HG02588 (cell line): ENCODE results near the gene PRR22.
"Not testable (repeated sequence)": the region's sequence is repeated elsewhere in the genome, so short reads cannot be mapped to it uniquely, and the experiment has no call there.

Experiments
- ATAC-seq: cut with Tn5 transposase; IDR thresholded peaks from one replicate; pipeline ENCODE4 v1.9.1; 2021; ENCODE audit warnings: mild to moderate bottlenecking, moderate library complexity; ENCODE audit not compliant: unreplicated experiment

Gene PRR22

DNA sequence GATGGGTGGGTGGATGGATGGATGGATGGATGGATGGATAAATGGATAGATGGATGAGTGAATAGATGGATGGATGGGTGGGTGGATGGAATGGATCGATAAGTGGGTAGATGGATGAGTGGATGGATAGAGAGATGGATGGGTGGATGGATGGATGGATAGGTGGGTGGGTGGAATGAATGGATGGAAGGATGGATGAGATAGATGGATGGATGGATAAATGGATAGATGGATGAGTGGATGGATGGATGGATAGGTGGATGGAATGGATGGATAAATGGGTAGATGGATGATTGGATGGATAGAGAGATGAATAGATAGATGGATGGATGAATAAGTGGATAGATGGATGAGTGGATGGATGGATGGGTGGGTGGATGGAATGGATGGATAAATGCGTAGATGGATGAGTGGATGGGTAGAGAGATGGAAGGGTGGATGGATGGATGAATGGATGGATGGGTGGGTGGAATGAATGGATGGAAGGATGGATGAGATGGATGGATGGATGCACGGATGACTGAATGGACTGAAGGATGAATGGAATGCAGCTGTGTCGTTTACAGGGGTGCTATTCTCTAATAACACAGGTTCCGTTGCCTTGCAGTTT lies 21.8 kb downstream of the PRR22 start:
- no peak for ATAC-seq

DNA sequence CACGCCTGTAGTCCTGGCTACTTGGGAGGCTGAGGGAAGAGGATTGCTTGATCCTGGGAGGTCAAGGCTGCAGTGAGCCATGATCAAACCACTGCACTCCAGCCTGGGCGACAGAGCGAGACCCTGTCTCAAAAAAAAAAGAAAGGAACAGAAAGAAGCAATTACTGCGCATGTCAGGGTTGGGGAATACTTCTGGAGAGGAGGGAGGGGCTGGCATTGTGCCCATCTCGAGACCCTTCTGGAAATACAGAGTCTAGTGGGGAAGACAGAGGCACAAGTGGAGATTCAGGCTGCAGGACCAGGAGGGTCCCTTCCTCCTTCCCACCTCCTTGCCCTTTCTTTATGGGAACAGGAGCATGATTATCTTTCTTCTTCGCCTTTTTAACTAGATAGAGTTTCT lies 30.8 kb downstream of the PRR22 start:
- ATAC-seq = no peak

DNA sequence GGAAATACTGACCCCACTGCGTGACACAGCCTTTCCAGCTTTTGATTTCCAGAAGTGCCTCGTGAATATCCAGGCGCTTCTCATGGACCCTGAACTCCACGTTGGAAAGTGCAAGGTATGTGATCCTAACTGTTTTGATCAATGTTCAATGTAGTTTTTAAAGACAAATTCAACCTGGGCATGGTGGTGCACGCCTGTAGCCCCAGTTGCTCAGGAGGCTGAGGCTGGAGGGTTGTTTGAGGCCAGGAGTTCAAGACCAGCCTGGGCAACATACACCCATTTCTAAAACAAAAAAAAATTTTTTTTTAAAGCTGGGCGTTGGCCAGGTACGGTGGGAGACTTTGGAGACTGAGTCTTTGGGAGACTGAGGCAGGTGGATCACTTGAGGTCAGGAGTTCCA lies 32.8 kb downstream of the PRR22 start:
- no peak for ATAC-seq

DNA sequence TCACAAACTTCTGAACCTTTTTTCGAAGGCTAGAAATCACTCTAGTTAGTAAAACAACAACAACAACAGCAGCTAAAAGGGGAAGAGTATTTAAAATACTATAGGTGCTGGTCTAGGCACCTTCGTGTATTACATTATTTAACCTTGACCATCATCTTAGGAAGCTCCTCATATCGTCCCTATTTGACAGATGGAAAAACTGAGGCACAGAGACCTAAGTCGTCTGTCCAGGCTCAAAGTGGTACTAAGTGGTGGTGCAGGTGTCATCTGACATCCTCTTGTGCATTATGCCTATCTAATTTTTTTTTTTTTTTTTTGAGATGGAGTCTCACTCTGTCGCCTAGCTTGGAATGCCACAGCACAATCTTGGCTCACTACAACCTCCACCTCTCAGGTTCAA lies 35.0 kb downstream of the PRR22 start:
- no peak for ATAC-seq

DNA sequence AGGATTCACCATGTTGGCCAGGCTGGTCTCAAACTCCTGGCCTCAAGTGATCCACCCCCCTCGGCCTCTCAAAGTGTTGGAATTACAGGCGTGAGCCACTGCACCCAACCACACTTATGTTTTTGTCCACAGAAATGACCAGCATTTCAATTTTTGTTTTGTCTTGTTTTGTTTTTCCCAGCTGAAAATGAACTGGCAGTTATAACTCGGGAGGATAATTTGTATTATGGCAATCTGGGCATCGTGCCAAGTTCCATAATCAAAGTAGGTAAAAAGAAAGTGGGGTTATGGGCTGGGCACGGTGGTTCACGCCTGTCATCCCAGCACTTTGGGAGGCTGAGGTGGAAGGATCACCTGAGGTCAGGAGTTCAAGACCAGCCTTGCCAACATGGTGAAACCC lies 35.6 kb downstream of the PRR22 start:
- not testable (repeated sequence) for ATAC-seq

DNA sequence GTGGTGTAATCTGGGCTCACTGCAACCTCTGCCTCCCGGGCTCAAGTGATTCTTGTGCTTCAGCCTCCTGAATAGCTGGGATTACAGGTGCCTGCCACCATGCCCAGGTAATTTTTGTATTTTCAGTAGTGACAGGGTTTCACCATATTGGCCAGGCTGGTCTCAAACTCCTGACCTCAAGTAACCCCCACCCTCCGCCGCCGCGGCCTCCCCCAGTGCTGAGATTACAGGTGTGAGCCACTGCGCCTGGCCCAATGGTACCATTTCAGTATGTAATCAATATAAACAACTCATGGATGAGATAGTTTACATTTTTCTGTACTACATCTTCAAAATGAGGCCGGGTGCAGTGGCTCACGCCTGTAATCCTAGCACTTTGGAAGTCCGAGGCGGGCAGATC lies 39.5 kb downstream of the PRR22 start:
- ATAC-seq = not testable (repeated sequence)

DNA sequence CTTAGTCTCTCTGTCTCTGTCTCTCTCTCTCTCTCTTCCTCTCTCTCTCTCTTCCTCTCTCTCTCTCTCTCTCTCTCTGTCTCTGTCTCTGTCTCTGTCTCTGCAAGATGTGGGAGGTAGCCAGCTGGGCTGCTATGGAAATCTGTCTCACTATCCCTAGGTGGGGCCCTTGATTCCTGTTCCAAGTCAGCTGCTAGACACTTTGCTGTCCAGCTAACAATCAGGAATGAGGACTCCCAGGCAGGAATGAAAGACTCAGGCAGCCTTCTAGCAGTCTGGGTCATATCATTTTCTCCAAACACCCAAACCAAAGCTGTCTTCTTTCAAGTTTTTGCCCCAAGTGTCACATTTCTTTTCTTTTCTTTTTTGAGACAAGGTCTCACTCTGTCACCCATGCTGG lies 40.9 kb downstream of the PRR22 start:
- ATAC-seq = no peak

DNA sequence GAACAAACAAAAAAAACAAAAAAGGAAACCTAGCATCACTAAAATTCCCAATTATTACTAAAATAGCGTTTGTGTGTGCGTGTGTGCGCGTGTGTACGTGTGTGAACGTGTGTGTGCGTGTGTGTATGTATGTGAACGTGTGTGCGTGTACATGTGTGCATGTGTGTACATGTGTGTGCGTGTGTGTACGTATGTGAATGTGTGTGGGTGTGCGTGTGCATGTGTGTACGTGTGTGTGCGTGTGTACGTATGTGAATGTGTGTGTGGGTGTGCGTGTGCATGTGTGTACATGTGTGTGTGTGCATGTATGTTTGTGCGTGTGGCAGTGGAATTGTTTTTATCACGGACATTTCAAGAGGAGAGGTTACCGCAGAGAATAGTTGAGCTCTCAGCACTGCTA lies 42.5 kb downstream of the PRR22 start:
- ATAC-seq = no peak

DNA sequence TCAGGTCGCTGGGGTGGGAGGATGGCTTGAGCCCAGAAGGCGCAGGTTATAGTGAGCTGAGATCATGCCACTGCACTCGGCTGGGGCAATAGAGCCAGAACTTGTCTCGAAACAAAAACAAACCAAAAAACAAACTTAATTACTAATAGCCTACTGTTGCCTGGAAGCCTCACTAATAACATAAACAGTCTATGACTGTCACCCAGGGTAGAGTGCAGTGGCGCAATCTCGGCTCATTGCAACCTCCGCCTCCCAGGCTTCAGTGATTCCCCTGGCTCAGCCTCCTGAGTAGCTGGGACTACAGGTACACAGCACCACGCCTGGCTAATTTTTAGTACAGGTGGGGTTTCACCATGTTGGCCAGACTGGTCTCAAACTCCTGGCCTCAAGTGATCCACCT lies 46.1 kb downstream of the PRR22 start:
- no peak for ATAC-seq

DNA sequence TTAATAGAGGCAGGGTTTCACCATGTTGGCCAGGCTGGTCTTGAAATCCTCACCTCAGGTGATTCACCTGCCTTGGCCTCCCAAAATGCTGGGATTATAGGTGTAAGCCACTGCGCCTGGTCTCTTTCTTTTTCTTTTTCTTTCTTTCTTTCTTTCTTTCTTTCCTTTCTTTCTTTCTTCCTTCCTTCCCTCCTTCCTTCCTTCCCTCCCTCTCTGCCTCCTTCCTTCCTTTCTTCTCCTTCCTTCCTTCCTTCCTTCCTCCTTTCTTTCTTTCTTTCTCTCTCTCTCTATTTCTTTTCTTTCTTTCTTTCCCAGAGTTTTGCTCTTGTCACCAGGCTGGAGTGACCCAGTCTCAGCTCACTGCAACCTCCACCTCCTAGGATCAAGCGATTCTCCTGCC lies 51.4 kb downstream of the PRR22 start:
- ATAC-seq = not testable (repeated sequence)
